Endothelial cell of umbilical vein (primary cell): ENCODE data around the gene FRMPD1. TPM values are rescaled to one million over a fixed set of nuclear protein-coding genes. Genes with fewer than 3 reads are reported as not detected.
"Not testable (repeated sequence)": the region's sequence is repeated elsewhere in the genome, so short reads cannot be mapped to it uniquely, and the experiment has no call there.

Experiments
- BruUV-seq: library from RNA; stranded (reverse); fragments of 400-500 nt; replicated peaks from 2 replicates; lab custom pipeline; 2021; lab: Mats Ljungman, UMichigan
- CTCF ChIA-PET: fragments of 300-600, 350-600 bp; sonication (Branson Sonifier 250); formaldehyde crosslinking; loops from one replicate; lab custom pipeline; 2021; ENCODE audit warnings: antibody characterized with exemption, inconsistent platforms; lab: Charles Lee
- POLR2A ChIA-PET: fragments of 300-600, 350-600 bp; sonication (Branson Sonifier 250); formaldehyde crosslinking; loops from one replicate; lab custom pipeline; 2021; ENCODE audit warnings: antibody characterized with exemption, inconsistent platforms; lab: Charles Lee
- DNase-seq: peaks from one replicate; pipeline ENCODE4 v3.0.0-alpha.2; 2011; ENCODE audit warnings: low read depth, low spot score
- FAIRE-seq: peaks from 2 replicates; lab custom pipeline; 2011; peaks lifted over from hg19 to GRCh38; lab: Jason Lieb, UNC
- H2AFZ ChIP-seq: 2 replicates; pipeline ENCODE4 v1.6.0; 2012; ENCODE audit warnings: low read depth, low read length, control low read depth, inconsistent platforms
- H3K27ac ChIP-seq: 2 replicates; pipeline ENCODE4 v1.5.1; 2011; ENCODE audit warnings: low read depth, mild to moderate bottlenecking, control low read depth, low read length, moderate library complexity; ENCODE audit not compliant: insufficient read depth
- H3K27me3 ChIP-seq, 2 experiments: 2 replicates each; pipeline versions ENCODE4 v1.6.0 to v1.6.1; 2011; ENCODE audit warnings: low read length in 2 of 2, mixed read lengths in 1 of 2; ENCODE audit not compliant: control insufficient read depth in 2 of 2, insufficient read depth in 2 of 2
- H3K36me3 ChIP-seq, 2 experiments: 2 replicates in 1 of 2; 3 replicates in 1 of 2; pipeline ENCODE4 v1.5.1; 2011; ENCODE audit warnings: low read length in 2 of 2, mild to moderate bottlenecking in 1 of 2, moderate library complexity in 1 of 2; ENCODE audit not compliant: control insufficient read depth in 2 of 2, insufficient read depth in 2 of 2; ENCODE audit errors: extremely low read depth in 1 of 2
- H3K4me1 ChIP-seq: 3 replicates; pipeline ENCODE4 v1.5.1; 2011; ENCODE audit warnings: mild to moderate bottlenecking, low read length; ENCODE audit not compliant: control insufficient read depth, insufficient read depth; ENCODE audit errors: extremely low read depth
- H3K4me2 ChIP-seq: 2 replicates; pipeline ENCODE4 v1.6.1; 2011; ENCODE audit warnings: low read length, control low read depth, mixed read lengths; ENCODE audit not compliant: insufficient read depth
- H3K4me3 ChIP-seq, 3 experiments: fragments of 200-600 bp in 1 of 3; sonication (generic), shearing (Covaris generic) in 1 of 3; replicated peaks in 1 of 3; 2 replicates each; pipeline ENCODE4 v1.5.1; 2011 to 2016; ENCODE audit warnings: control low read depth in 3 of 3, low read length in 3 of 3, mild to moderate bottlenecking in 2 of 3, inconsistent platforms in 1 of 3, low read depth in 1 of 3, moderate library complexity in 1 of 3; ENCODE audit not compliant: insufficient read depth in 1 of 3
- H3K79me2 ChIP-seq: 2 replicates; pipeline ENCODE4 v1.6.0; 2012; ENCODE audit warnings: low read length, inconsistent platforms; ENCODE audit not compliant: control insufficient read depth, insufficient read depth
- H3K9ac ChIP-seq: replicated peaks from 2 replicates; pipeline ENCODE3; 2011; ENCODE audit warnings: low read length, control low read depth; ENCODE audit not compliant: insufficient read depth; ENCODE audit errors: extremely low read depth
- H3K9me1 ChIP-seq: replicated peaks from 3 replicates; pipeline ENCODE4 v1.6.0; 2011; ENCODE audit warnings: mild to moderate bottlenecking, low read length; ENCODE audit not compliant: control insufficient read depth, insufficient read depth; ENCODE audit errors: extremely low read depth
- H3K9me3 ChIP-seq: replicated peaks from 2 replicates; pipeline ENCODE4 v1.5.1; 2012; ENCODE audit warnings: low read length, inconsistent platforms; ENCODE audit not compliant: control insufficient read depth, insufficient read depth
- H4K20me1 ChIP-seq: replicated peaks from 2 replicates; pipeline ENCODE3; 2011; ENCODE audit warnings: mild to moderate bottlenecking, low read length; ENCODE audit not compliant: control insufficient read depth, insufficient read depth; ENCODE audit errors: extremely low read depth
- CTCF ChIP-seq, 2 donors: IDR thresholded peaks; 1 replicate in 1 of 2; 2 replicates in 1 of 2; pipeline ENCODE4 v1.5.1; 2011; ENCODE audit warnings: low read length in 2 of 2, mild to moderate bottlenecking in 2 of 2, moderate library complexity in 2 of 2, control low read depth in 1 of 2, inconsistent platforms in 1 of 2, low read depth in 1 of 2; ENCODE audit not compliant: insufficient read depth in 1 of 2; ENCODE audit errors: extremely low read depth in 1 of 2
- EZH2 ChIP-seq: IDR thresholded peaks from 2 replicates; pipeline ENCODE4 v1.6.1; 2012; ENCODE audit warnings: borderline replicate concordance, low read depth, mild to moderate bottlenecking, moderate library complexity, low read length, inconsistent platforms; ENCODE audit not compliant: severe bottlenecking
- FOS ChIP-seq: IDR thresholded peaks from 2 replicates; pipeline ENCODE4 v1.6.1; 2011; ENCODE audit warnings: mild to moderate bottlenecking, low read length, moderate library complexity, borderline replicate concordance; ENCODE audit not compliant: insufficient read depth
- GATA2 ChIP-seq: IDR thresholded peaks from 2 replicates; pipeline ENCODE4 v1.7.0; 2011; ENCODE audit warnings: low read depth, mild to moderate bottlenecking, moderate library complexity, mixed read lengths, low read length; ENCODE audit not compliant: insufficient read length, insufficient read depth
- JUN ChIP-seq: IDR thresholded peaks from 2 replicates; pipeline ENCODE4 v1.6.1; 2011; ENCODE audit warnings: borderline replicate concordance, low read depth; ENCODE audit not compliant: insufficient read length, insufficient read depth
- MAX ChIP-seq: IDR thresholded peaks from 2 replicates; pipeline ENCODE4 v1.6.1; 2011; ENCODE audit not compliant: insufficient read depth, insufficient read length
- MYC ChIP-seq: IDR thresholded peaks from one replicate; pipeline ENCODE4 v1.6.1; 2011; ENCODE audit warnings: mild to moderate bottlenecking, low read depth, low read length
- POLR2A ChIP-seq: IDR thresholded peaks from 2 replicates; pipeline ENCODE4 v1.6.1; 2012; ENCODE audit warnings: low read depth, mild to moderate bottlenecking, control low read depth, low read length
- POLR2AphosphoS5 ChIP-seq: IDR thresholded peaks from 2 replicates; pipeline ENCODE4 v1.6.1; 2012; ENCODE audit warnings: low read depth, mild to moderate bottlenecking, control low read depth, low read length, moderate library complexity; ENCODE audit not compliant: insufficient read depth
- dilution Hi-C: fragments of 300-500 bp; cut with MboI; formaldehyde crosslinking; loops from one replicate; pipeline ENCODE4 v1.15.0; 2019; ENCODE audit warnings: low sequenced_read_pairs; ENCODE audit not compliant: extremely low pct_ligation_motif_present
- intact Hi-C: fragments of 100-400 bp; cut with micrococcal nuclease; formaldehyde crosslinking; loops from one replicate; pipeline ENCODE4 v1.10.0; 2022
- polyA plus RNA-seq, 4 experiments: library from polyadenylated mRNA; depleted of rRNA in 3 of 4; stranded (reverse) in 3 of 4; unstranded in 1 of 4; fragments of >200 nt; gene quantifications; 2 replicates each; pipeline versions ENCODE4 v1.2.1 to v1.2.3, GENCODE V29; 2011 to 2012; ENCODE audit warnings: missing spikeins in 1 of 4
- total RNA-seq: library from RNA; stranded (reverse); gene quantifications from 2 replicates; pipeline ENCODE4 v1.2.3, GENCODE V29; 2021

FRMPD1 gene
- total and polyA plus RNA-seq, 2 donors (not counting 3 experiments of a cell fraction or from before 2014, with no cell fraction given), result not detected

- dilution Hi-C loops (no loop called here), intact Hi-C loops (no loop called here)
- Histone ChIP-seq H3K36me3 (no peaks in the 10 kb centered on the region), H3K4me3 (no peak overlapping the region), H3K9ac (no peak overlapping the region), H3K9me3 (no peaks in the 10 kb centered on the region), H3K4me2 (no peak overlapping the region), H3K27me3 (no peaks in the 10 kb centered on the region), H3K9me1 (no peaks in the 10 kb centered on the region), H3K4me1 (no peaks in the 10 kb centered on the region), H2AFZ (no peak overlapping the region), H3K79me2 (no peaks in the 10 kb centered on the region), H4K20me1 (no peaks in the 10 kb centered on the region), H3K27ac (no peak overlapping the region)
- ChIA-PET CTCF (no interaction called here), POLR2A (no interaction called here)
- BruUV-seq, result no TSS peak
- DNase-seq (no peak), FAIRE-seq (no peak)
- TF ChIP-seq FOS (no peak), EZH2 (no peak), MAX (no peak), CTCF (IDR thresholded peaks at IDR 0.05; ENCODE audit: extremely low read depth in 1 of 2, insufficient read depth in 1 of 2, low read depth in 1 of 2, low read length in 2 of 2) (no peak), GATA2 (no peak), MYC (no peak), JUN (no peak), POLR2AphosphoS5 (no peak), POLR2A (no peak)
Measured at GRCh38 chr9:37761511-37761910, 110.8 kb downstream of the FRMPD1 start.

GRCh38 chr9:37765263-37765662, 114.5 kb downstream of the FRMPD1 start:
- intact Hi-C loops, CTCF ChIA-PET, BruUV-seq, H2AFZ ChIP-seq, H3K27ac ChIP-seq, H4K20me1 ChIP-seq, H3K4me1 ChIP-seq, H3K9ac ChIP-seq, H3K4me2 ChIP-seq, dilution Hi-C loops, H3K4me3 ChIP-seq, POLR2A ChIA-PET, DNase-seq, H3K36me3 ChIP-seq, H3K27me3 ChIP-seq, H3K9me1 ChIP-seq, H3K79me2 ChIP-seq, H3K9me3 ChIP-seq, FAIRE-seq: not testable (repeated sequence)
